ENCODE measurements around the gene SLC43A3. TPM values are rescaled to one million over a fixed set of nuclear protein-coding genes. Genes with fewer than 3 reads are reported as not detected.

SLC43A3 gene
- total and polyA plus RNA-seq, 9 of the 15 experiments (the other 6 are each of a cell fraction or from before 2014, with no cell fraction given), result 63.7 to 281 (median 139) TPM

GRCh38 chr11:57425565-57426438, 1.1 kb downstream of the SLC43A3 start (continued):
- TF ChIP-seq CHD7 (IDR thresholded peaks at IDR 0.05; ENCODE audit: low read depth, low read length) (no peak), TGIF2 (CRISPR knock-in tag; IDR thresholded peaks at IDR 0.05) (no peak), ZNF282 (CRISPR knock-in tag; IDR thresholded peaks at IDR 0.05) (no peak), CCAR2 (IDR thresholded peaks at IDR 0.05; ENCODE audit: low read depth, low read length) (no peak), SAP30 (IDR thresholded peaks at IDR 0.05; ENCODE audit: borderline replicate concordance, insufficient read depth, low read depth, low read length, poor library complexity, severe bottlenecking) (no peak), ZNF740 (CRISPR knock-in tag; IDR thresholded peaks at IDR 0.05) (no peak), ZNF740 (tag; IDR thresholded peaks at IDR 0.05) (no peak), HMG20B (CRISPR knock-in tag; IDR thresholded peaks at IDR 0.05) (no peak), STAT5B (CRISPR knock-in tag; IDR thresholded peaks at IDR 0.05) (no peak), ID3 (CRISPR knock-in tag; IDR thresholded peaks at IDR 0.05) (no peak), ID3 (tag; IDR thresholded peaks at IDR 0.05) (no peak), RFX7 (CRISPR knock-in tag; IDR thresholded peaks at IDR 0.05) (no peak), IRF9 (tag; IDR thresholded peaks at IDR 0.05) (no peak)

Measured in K562 (cell line).